GM18861 (cell line): Measurements from ENCODE around the gene ZNF208.
"Not testable (repeated sequence)": the region's sequence is repeated elsewhere in the genome, so short reads cannot be mapped to it uniquely, and the experiment has no call there.

Source experiments
- ATAC-seq: cut with Tn5 transposase; IDR thresholded peaks from one replicate; pipeline ENCODE4 v1.9.1; 2021; ENCODE audit not compliant: unreplicated experiment

The ZNF208 gene

DNA sequence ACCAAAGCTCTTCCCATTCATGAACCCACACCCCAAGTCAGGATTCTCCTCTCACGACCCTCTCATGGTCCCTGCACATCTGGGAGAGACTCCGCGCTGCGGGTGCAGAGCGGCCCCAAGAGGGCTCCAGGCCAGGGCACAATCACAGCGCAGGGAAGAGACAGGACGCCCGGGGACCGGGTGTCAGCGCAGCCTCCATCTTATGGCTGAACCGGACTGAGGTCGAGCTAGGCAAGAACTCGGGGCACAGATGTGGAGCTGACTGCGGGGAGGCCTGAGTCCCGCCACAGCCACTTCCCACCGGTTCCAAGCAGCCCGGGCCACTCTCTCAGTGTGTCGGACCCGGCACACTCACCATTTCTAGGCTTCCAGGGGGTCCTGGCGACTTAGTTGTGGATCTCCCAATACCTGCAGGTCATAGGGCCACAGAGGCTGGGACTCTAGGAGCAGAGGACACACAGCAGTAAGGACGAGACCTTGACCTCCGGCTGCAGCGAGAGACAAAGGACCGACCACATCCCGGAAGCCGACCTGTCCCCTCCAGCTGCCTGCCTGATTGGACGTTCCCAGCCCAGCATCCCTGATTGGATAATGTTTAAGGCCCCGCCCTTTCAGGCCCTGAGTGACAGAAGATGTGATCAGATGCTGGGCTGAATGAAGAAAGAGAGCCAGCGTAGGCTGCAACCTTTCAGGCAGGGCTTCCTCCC, at the start of gene ZNF208:
TSS of gene ZNF208 (minus strand) at position 507 of the 707 bp plus-strand sequence. CDS start at position 358, 149 bp downstream.
- not testable (repeated sequence) for ATAC-seq

DNA sequence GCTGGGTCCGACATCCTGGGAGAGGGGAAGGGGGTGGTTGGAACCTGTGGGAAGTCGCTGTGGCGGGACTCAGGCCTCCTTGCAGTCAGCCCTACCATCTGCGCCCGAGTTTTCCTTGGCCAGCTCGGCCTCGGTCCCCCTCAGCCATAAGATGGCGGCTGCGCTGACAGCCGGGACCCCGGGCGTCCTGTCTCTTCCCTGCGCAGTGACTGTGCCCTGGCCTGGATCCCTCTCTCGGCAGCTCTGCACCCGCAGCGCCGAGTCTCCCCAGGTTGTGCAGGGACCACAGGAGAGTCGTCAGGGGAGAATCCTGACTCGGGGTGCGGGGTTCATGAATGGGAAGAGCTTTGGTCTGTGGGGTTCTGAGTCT, 41.9 kb upstream of the ZNF208 start:
- no peak for ATAC-seq

DNA sequence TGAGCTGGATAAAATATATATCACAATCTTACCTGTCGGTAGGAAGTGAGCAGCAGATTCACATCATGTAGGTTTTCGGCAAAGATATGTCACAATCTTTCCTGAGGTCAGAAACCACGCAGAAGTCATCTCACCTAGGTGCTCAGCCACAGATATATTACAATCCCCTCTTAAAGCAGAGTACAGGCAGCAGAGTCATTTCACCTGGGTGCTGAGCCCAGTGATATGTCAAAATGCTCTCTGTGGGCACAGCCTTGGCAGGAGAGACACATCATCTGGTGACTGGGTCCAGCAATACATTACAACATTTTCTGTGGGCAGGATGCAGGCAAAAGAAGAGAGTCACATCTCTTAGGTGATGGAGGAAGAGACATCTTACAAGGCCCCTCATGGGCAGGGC, 30.4 kb upstream of the ZNF208 start:
- not testable (repeated sequence) for ATAC-seq

DNA sequence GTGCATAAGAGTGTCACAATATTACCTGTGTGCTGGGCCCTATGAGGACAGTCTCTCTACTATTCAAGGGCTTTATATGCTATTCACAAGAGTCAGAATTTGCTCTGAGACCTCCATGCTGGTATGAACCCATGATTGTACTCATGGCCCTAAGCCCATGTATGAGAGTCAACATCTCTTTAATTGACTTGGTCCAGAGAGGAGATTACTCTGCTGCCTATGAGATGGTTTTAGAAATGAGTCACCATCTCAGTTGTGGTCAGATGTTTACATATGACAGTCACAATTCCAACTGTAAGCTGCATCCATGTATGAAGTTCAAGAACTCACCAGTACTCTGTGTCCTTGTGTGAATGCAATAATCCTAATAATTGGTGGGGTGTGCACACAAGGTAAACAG, 19.9 kb upstream of the ZNF208 start:
- no peak for ATAC-seq

DNA sequence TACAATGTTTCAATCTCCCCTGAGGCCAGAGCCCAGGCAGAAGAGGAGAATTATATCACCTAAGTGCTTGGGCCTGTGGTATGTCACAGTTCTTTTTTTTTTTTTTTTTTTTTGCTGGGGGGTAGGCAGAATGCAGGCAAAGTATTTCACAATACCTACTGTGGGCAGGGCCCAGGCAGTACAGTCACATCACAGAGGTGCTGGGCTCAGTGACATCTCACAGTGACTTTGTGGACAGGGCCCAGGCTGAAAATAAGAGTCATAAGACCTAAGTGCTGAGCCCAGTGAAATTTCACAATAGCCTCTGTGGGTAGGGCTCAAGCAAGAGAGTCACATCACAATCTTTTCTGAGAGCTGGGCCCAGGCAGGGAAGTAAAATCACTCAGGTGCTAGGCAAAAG, 15.9 kb upstream of the ZNF208 start:
- no peak for ATAC-seq

DNA sequence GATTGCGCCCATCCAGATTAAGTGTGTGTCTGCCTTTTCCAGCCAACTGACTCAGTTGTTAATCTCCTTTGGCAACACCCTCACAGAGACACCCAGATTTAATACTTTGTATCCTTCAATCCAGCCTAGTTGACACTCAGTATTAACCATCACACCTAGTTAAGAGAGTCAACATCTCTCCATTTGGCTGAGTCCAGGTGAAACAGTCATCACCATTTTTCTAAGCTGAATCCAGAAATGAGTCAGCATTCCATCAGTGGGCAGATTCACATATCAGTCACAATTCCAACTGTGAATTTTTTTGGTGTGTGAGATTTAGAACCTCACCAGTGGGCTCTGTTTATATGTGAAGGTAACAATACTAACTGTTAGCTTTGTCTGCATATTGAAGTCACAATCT, 14.8 kb upstream of the ZNF208 start:
- not testable (repeated sequence) for ATAC-seq

DNA sequence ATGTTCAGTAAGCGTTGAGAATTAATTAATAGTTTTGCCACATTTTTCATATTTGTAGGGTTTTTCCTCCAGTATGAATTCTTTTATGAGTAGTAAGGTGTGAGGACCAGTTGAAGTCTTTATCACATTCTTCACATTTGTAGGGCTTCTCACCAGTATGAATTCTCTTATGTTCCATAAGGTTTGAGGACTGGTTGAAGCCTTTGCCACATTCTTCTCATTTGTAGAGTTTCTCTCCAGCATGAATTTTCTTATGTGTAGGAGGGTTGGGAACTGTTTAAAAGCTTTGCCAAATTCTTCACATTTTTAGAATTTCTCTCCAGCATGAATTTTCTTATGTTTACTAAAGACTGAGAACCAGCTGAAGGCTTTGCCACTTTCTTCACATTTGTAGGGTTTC, 40.3 kb downstream of the ZNF208 start:
- ATAC-seq, result no peak

DNA sequence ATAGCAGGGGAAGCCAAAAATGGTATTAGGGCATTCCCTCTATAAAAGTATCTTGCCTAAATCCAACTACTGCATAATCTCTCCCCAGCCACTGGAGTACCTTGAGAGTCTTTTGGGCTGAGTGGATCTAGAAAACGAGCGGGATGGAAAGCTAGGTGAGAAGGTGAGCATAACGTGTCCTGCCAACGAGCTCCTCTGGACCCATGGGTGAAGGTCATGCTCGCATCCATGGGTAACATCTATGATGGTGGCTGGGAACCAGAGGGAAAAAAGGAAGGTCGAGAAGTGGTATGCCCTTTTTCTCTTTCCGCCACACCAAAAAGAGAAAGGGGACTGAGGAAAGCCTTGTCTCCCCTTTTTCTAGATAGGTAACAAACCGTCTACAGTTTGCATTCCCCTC, 63.0 kb downstream of the ZNF208 start:
- no peak for ATAC-seq

DNA sequence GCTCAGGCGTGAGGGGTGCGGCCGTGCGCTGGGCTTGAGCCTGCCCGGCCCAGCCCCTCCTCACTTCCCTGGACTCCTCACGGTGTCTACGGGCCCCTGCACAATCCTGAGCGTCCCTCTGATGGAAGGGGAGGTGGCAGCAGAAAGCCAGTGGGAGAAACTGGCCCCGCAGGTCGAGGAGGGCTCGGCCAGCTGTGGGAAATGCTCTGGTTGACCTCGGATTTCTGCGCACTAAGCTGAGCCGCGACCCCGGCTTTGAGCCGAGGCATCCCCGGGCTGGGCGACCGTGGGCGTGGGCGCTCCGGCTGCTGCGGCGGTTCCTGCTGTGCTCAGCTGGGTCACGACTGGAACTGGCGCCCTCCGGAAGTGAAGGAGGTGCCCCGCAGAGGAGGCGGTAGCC, 70.1 kb downstream of the ZNF208 start:
- ATAC-seq, result no peak

DNA sequence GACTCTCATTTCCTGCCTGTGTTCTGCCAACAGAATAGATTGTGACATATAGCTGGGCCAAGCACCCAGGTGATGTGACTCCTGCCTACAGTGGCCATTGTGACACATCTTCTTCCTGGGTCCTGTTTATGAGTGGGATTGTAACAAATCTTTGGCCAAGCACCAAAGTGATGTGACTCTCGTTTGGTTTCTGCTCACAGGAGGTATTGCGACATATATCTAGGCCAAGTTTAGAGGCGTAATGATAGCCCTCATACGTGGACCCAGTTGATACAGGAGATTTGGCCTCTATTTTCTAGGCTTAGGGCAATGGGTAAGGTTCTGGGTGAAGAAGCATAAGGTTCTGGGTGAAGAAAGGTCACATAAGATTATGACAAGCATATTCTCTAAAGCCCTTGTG, 76.2 kb downstream of the ZNF208 start:
- no peak for ATAC-seq

DNA sequence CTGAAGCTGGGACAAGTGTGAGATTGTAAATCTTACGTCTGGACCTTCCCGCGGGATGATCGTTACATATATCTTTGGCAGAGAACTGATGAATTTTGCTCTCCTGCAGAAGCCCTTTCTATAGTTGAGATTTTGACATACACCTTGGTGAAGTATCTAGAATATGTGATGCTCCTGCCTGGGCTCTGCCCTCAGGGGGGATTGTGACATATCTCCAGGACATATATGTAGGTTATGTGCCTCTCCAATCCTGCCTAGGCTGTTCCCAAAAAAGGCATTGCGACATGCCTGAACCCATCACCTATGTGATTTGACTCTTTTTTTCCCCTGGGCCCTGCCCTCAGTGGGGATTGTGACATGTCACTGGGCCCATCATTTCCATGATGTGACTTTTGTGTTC, 76.6 kb downstream of the ZNF208 start:
- no peak for ATAC-seq

DNA sequence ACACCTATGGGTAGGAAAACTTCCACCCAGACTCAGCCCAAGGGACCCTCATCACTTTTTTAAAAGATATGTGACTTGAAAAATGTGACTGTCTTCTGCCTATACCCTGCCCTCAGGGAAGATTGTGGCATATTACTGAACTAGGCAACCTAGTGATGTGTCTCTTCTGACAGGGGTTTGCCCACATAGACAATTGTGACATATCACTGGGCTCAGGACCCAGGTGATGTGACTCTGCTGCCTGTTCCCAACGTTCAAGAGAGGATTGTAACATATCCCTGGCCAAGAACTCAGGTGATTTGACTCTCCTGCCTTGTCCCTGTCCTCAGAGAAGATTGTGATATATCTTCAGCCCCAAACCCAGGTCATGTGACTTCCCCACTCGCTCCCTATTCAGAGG, 88.5 kb downstream of the ZNF208 start:
- ATAC-seq, result no peak

DNA sequence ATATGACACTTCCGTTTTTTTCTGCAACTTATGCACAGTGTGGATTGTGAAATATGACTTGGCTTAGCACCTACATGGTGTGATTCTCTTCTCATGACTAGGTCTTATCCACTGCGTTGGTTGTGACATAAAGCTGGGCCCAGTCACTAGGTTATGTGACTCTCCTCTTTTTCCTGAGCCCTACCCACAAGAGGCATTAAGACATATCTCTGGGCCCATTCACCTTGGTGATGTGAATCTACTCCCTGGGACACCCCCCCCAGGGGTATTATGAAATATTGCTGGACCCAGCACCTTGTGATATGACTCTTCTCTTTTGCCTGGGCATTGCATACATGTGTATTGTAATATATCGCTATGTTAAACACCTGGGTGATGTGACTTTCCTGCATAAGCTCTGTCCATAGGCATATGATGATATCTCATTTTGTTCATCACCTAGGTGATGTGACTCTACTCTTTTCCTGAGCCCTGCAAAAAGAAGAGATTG, 89.0 kb downstream of the ZNF208 start:
- no peak for ATAC-seq

DNA sequence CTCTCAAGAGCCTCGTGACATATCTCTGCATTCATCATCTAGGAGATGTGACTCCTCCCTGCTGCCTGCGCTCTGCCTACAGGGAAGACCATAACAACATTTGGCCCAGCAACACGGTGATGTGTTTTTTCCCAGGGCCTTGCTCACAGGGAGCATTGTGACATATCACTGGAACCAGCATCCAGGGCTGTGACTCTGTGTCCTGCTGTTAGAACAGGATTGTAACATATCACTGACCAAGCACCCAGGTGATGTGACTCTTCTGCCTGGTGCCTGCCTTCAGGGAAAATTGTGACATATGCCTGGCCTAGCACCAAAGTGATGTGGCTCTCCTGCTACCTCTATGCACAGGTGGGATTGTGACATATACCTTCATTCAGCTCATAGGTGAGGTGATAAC, 95.3 kb downstream of the ZNF208 start:
- no peak for ATAC-seq

DNA sequence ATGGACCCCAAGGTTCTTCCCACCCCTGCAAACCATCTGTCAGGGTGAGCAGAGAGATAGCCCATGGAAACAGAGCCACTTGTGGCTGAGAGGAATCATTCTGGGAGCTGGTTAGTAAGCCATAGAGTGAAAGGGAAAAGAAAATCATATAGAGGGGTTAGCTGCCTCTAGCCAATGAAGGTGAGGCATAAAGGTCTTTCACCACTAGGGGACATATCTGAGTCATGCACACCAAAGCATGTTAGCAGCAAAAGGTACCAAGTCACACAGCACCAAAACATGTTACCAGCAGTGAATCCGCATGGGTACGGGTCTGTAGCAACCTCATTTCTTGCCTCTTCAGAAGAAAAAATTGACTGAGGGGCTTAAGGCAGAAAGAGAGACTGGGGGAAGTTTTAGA, 98.1 kb downstream of the ZNF208 start:
- no peak for ATAC-seq

DNA sequence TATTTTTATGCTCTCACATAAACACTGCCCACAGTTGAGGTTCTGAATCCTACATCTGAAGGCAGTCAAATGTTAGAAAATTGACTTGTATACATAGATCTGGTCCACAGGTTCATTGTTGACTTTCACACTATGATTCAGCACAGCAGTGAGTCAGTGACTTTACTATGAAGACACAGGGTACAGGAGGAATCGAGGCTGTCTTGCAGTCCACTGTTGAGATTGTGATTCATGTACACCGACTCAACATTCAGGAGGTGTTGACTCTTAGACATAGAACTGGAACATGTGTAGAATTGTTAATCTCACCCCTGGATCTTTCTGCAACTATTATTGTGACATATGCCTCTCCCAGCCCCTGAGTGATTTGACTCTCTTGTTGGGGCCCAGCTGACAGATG, 100.4 kb downstream of the ZNF208 start:
- no peak for ATAC-seq

DNA sequence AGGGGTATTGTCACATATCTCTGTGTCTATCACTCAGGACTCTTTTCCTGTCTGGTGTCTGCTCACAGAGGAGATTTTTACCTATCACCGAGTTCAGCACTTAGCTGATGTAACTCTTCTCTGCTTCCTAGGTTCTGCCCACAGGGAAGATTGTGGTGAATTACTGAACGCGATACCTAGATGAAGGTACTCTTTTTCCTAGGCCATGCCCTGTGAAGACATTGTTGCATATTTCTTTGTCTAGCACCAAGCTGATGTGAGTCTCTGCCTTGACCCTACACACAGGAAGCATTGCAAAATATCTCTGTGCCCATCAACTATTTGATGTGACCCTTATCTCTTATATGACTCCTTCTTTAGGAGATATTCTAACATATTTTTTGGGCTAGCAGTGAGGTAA, 102.7 kb downstream of the ZNF208 start:
- ATAC-seq, result no peak

DNA sequence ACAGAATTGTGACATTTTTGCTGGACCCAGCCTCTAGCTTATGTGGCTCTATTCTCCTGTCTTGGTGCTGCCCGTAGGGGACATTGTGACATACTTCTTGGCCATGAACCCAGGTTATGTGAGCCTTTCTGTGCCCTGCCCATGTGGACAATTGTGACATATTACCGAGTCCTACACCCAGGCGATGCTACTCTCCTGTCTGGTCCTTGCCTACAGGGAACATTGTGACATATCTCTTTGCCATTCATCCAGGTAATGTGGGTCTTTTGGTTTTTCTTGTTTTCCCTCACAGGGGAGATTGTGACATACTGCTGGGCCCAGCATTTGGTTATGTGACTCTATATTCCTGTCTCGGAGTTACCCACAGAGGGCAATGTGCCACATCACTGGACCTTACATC, 103.2 kb downstream of the ZNF208 start:
- ATAC-seq, result no peak

DNA sequence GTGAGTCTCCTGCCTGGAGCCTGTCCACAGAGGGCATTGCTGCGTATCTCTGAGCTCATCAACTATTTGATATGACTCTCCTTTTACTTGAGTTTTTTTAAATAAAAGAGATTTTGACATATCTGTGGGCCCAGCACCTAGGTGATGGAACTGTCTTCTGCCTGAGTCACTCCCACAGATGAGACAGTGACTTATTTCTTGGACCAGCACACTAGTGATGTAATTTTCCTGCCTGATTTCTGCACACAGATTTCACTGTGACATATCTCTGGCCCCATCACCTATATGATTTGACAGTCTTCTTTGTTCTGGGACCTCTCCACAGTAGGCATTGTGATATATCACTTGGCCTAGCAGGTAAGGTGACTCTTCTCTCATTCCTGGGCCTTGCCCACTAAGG, 108.2 kb downstream of the ZNF208 start:
- ATAC-seq, result no peak

DNA sequence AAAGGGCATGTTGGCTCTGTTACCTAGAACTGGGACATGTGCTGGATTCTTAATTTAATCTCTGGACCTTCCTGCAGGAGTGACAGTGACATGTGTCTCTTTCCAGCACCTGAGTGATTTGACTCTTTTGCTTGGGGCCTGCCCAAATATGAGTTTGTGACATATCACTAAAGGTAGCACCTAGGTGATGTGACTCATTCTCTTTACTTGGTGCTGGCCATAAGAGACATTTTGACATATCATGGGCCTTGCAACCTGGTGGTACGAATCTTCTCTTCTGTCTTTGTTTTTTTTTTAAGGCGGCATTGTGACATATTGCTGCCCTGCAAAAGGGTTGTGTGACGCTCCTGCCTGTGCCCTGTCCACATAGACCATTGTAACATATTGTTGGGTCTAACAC, 108.9 kb downstream of the ZNF208 start:
- no peak for ATAC-seq

DNA sequence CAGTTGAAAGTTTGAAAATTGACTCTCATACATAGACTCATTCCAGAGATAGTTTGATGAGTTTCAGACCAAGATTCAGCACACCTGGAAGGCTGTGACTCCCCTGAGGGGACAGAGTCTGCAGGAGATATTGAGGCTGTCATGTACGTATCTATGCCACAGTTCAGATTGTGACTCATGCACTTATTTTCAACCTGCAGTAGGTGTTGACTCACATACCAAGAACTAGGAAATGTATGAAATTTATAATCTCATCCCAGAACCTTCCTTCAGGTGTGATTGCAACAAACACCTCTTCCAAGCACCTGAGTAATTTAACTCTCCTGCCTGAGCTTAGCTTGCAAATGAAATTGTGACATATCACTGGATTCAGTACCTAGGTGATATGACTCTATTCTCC, 110.3 kb downstream of the ZNF208 start:
- no peak for ATAC-seq

DNA sequence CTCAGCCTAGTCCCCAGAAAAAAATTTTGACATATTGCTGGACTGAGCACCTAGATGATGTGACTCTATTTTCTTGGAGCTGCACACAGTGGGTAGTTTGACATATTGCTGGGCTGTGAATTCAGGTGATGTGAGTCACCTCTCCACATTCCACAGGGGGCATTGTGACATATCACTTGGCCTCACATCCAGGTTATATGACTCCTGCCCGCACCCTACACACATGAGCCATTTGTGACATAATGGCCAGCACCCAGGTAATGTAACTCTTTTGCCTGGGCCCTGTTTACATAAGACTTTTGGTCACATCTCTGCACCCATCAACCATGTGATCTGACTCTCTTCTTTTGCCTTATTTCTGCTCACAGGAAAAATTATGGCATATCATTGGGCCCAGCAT, 119.7 kb downstream of the ZNF208 start:
- no peak for ATAC-seq

DNA sequence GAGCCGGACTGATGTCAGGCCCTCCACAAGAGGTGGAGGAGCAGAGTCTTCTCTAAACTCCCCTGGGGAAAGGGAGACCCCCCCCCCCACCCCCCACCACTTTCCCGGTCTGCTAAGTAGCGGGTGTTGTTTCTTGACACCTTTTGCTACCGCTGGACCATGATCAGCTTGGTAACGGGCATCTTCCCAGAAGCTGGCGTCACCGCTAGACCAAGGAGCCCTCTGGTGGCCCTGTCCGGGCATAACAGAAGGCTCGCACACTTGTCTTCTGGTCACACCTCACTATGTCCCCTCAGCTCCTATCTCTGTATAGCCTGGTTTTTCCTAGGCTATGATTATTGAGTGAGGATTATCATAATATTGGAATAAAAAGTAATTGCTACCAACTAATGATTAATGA, 120.7 kb downstream of the ZNF208 start:
- not testable (repeated sequence) for ATAC-seq
